ENCODE data around the gene RASA3.

RASA3 gene

DNA sequence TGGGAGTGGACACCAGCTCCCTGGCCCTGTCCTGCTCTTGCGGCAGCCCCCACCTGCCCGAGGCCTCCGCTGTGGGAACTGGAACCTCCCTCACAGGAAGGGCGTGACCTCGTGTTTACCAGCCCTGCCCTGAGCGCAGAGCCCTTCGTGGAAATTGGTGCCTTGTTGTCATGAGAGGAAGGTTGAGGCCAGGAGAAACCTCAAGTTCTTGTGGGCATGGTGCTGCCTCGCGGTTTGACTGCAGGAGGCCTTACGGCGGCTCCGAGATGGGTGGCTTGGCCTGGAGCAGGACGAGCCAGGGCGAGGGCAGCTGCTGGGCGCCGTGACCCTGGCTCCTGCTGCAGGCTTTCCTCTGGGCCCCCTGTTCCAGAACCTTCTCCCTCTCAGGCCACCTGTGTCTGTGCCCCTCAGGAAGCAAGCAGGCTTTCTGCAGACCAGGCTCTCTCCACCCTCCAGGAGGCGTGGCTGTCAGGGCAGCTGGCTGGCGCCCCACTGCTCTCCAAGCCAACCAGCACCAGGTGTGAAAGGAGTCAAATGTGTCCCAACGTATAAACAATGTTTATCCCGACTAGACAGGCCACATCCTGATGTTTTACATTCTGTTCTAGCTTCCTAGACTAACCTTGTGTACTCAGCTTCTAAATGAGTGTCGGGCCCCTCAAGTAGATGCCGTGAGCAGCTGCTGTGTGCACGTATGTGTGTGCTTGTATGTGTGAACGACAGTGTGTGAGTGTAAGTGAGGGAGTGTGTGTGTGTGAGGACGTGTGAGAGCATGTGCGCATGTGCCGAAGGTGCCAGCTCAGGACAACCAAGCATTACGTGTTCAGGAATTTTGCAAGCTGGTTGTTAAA, 10.4 kb upstream of the RASA3 start:
- TF ChIP-seq, protein P1, sequence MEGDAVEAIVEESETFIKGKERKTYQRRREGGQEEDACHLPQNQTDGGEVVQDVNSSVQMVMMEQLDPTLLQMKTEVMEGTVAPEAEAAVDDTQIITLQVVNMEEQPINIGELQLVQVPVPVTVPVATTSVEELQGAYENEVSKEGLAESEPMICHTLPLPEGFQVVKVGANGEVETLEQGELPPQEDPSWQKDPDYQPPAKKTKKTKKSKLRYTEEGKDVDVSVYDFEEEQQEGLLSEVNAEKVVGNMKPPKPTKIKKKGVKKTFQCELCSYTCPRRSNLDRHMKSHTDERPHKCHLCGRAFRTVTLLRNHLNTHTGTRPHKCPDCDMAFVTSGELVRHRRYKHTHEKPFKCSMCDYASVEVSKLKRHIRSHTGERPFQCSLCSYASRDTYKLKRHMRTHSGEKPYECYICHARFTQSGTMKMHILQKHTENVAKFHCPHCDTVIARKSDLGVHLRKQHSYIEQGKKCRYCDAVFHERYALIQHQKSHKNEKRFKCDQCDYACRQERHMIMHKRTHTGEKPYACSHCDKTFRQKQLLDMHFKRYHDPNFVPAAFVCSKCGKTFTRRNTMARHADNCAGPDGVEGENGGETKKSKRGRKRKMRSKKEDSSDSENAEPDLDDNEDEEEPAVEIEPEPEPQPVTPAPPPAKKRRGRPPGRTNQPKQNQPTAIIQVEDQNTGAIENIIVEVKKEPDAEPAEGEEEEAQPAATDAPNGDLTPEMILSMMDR (IDR thresholded peaks at IDR 0.05; ENCODE audit: low read length) = no peak
- TF ChIP-seq EZH2phosphoT487 (IDR thresholded peaks at IDR 0.05; ENCODE audit: low read length) = no peak
- TF ChIP-seq EZH2 (optimal IDR thresholded peaks at IDR 0.05; ENCODE audit: low read depth, low read length) = no peak
- Histone ChIP-seq H3K9me3 (replicated peaks; ENCODE audit: insufficient read depth, low read length) (no peaks in the 10 kb centered on the region), H3K9ac (ENCODE audit: low read length) (no peak overlapping the region), H3K9me2 (replicated peaks; ENCODE audit: insufficient read depth, low read length) (no peaks in the 10 kb centered on the region), H3K4me3 (ENCODE audit: low read length) (no peak overlapping the region), H3K27me3 (replicated peaks; ENCODE audit: insufficient read depth, low read length) (no peaks in the 10 kb centered on the region), H3K4me1 (ENCODE audit: low read length) (peaks cover 15% of the 10 kb centered on the region), H3F3A (ENCODE audit: insufficient read depth, low read length) (0 out of 2 replicates have a peak, but pooled peaks cover 1% of the 10 kb centered on the region), H4K20me1 (ENCODE audit: insufficient read depth, low read length) (no peaks in the 10 kb centered on the region), H2AFZ (ENCODE audit: low read length) (no peak overlapping the region), H3K27ac (ENCODE audit: low read length) (no peak overlapping the region), H3K4me2 (ENCODE audit: low read depth, low read length) (no peak overlapping the region), H3K36me3 (replicated peaks; ENCODE audit: insufficient read depth, low read length) (no peaks in the 10 kb centered on the region), H3K79me2 (ENCODE audit: low read length) (no peaks in the 10 kb centered on the region)
- DNase-seq = no peak

DNA sequence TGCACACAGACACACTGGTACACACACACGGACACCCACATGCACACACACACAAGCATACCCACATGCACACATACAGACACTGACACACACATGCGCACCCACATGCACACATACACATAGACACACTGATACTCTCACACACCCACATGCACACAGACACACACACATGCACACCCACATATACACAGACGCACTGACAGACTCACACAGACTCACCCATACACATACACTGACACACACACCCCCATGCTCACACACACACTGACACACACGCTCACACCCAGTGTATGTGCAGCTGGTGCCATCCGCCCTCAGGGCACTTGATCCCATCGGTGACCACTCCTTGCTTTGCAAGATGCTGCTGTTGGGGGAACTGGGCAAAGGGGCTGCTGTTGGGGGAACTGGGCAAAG, 9.7 kb upstream of the RASA3 start:
- Histone ChIP-seq H4K20me1 (ENCODE audit: insufficient read depth, low read length) (no peaks in the 10 kb centered on the region), H3K9ac (ENCODE audit: low read length) (no peak overlapping the region), H3K27me3 (replicated peaks; ENCODE audit: insufficient read depth, low read length) (no peaks in the 10 kb centered on the region), H3F3A (ENCODE audit: insufficient read depth, low read length) (no peaks in the 10 kb centered on the region), H2AFZ (ENCODE audit: low read length) (no peak overlapping the region), H3K9me3 (replicated peaks; ENCODE audit: insufficient read depth, low read length) (no peaks in the 10 kb centered on the region), H3K4me3 (ENCODE audit: low read length) (no peak overlapping the region), H3K4me2 (ENCODE audit: low read depth, low read length) (no peak overlapping the region), H3K27ac (ENCODE audit: low read length) (no peak overlapping the region), H3K79me2 (ENCODE audit: low read length) (no peaks in the 10 kb centered on the region), H3K4me1 (ENCODE audit: low read length) (peaks cover 13% of the 10 kb centered on the region), H3K9me2 (replicated peaks; ENCODE audit: insufficient read depth, low read length) (no peaks in the 10 kb centered on the region), H3K36me3 (replicated peaks; ENCODE audit: insufficient read depth, low read length) (no peaks in the 10 kb centered on the region)
- DNase-seq = no peak
- TF ChIP-seq, protein P1 (IDR thresholded peaks at IDR 0.05; ENCODE audit: low read length) = no peak
- TF ChIP-seq EZH2phosphoT487 (IDR thresholded peaks at IDR 0.05; ENCODE audit: low read length) = no peak
- no peak for TF ChIP-seq EZH2 (optimal IDR thresholded peaks at IDR 0.05; ENCODE audit: low read depth, low read length)

DNA sequence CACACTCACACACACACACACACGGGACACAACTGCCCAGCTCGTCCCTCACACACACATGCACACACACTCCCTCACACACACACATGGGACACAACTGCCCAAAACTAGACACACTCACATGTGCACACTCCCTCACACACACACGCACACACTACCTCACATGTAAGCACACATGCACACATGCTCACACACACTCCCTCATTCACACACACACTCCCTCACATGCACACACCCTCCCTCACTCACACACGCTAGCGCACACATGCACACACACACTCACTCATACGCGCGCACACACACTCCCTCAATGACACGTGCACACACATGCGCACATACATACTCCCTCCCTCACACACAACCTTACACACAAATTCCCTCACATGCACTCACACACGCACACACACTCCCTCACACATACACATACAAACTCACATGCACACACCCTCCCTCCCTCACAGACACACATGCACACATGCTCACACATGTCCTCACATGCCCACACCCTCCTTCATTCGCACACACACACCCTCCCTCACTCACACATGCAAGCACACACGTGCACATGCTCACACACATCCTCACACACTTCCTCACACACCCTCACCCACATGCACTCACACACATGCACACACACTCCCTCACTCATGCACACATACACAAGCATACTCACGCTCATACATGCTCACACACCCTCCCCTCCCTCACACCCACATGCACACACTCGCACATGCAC, 9.0 kb upstream of the RASA3 start:
- Histone ChIP-seq H3K4me1 (ENCODE audit: low read length) (peaks cover 9% of the 10 kb centered on the region), H3K9ac (ENCODE audit: low read length) (no peak overlapping the region), H3K27me3 (replicated peaks; ENCODE audit: insufficient read depth, low read length) (no peaks in the 10 kb centered on the region), H2AFZ (ENCODE audit: low read length) (no peak overlapping the region), H3K79me2 (ENCODE audit: low read length) (no peaks in the 10 kb centered on the region), H3K9me3 (replicated peaks; ENCODE audit: insufficient read depth, low read length) (no peaks in the 10 kb centered on the region), H3K4me2 (ENCODE audit: low read depth, low read length) (no peak overlapping the region), H3K9me2 (replicated peaks; ENCODE audit: insufficient read depth, low read length) (no peaks in the 10 kb centered on the region), H3F3A (ENCODE audit: insufficient read depth, low read length) (no peaks in the 10 kb centered on the region), H3K36me3 (replicated peaks; ENCODE audit: insufficient read depth, low read length) (no peaks in the 10 kb centered on the region), H4K20me1 (ENCODE audit: insufficient read depth, low read length) (no peaks in the 10 kb centered on the region), H3K4me3 (ENCODE audit: low read length) (no peak overlapping the region), H3K27ac (ENCODE audit: low read length) (no peak overlapping the region)
- TF ChIP-seq EZH2phosphoT487 (IDR thresholded peaks at IDR 0.05; ENCODE audit: low read length) (no peak), EZH2 (optimal IDR thresholded peaks at IDR 0.05; ENCODE audit: low read depth, low read length) (no peak)
- TF ChIP-seq, protein P1 (IDR thresholded peaks at IDR 0.05; ENCODE audit: low read length) = no peak
- DNase-seq = no peak

Data from MM.1S (cell line).